ENCODE results near the gene PSMC5. TPM values are rescaled to one million over a fixed set of nuclear protein-coding genes. Genes with fewer than 3 reads are reported as not detected.

The PSMC5 gene
- total and polyA plus RNA-seq, 8 donors, result 89.8 to 151 (median 133) TPM

DNA sequence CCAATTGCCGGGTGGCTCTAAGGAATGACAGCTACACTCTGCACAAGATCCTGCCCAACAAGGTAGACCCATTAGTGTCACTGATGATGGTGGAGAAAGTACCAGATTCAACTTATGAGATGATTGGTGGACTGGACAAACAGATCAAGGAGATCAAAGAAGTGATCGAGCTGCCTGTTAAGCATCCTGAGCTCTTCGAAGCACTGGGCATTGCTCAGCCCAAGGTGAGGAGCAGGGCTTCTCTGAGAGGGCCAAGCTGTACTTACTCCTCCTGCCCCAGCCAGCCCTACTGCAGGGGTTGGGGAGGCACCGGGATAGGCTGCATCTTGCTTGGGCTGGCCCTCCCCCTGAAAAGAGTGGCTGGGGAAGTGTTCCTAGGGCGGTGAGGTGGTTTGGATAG is 3.0 kb downstream of the PSMC5 start:
- H3K4me1 ChIP-seq, result peaks cover 20 to 48% of the 10 kb centered on the region in 2 donors
- no peak for DNase-seq
- TF ChIP-seq, protein P1, sequence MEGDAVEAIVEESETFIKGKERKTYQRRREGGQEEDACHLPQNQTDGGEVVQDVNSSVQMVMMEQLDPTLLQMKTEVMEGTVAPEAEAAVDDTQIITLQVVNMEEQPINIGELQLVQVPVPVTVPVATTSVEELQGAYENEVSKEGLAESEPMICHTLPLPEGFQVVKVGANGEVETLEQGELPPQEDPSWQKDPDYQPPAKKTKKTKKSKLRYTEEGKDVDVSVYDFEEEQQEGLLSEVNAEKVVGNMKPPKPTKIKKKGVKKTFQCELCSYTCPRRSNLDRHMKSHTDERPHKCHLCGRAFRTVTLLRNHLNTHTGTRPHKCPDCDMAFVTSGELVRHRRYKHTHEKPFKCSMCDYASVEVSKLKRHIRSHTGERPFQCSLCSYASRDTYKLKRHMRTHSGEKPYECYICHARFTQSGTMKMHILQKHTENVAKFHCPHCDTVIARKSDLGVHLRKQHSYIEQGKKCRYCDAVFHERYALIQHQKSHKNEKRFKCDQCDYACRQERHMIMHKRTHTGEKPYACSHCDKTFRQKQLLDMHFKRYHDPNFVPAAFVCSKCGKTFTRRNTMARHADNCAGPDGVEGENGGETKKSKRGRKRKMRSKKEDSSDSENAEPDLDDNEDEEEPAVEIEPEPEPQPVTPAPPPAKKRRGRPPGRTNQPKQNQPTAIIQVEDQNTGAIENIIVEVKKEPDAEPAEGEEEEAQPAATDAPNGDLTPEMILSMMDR (IDR thresholded peaks at IDR 0.05), result no peak
- no peak for ATAC-seq
- H3K27me3 ChIP-seq, result no peaks in the 10 kb centered on the region
- H3K4me3 ChIP-seq, result no peak overlapping the region
- no peak overlapping the region for H3K27ac ChIP-seq
- H3K36me3 ChIP-seq, result peaks cover 0 to 73% of the 10 kb centered on the region in 2 donors
- H3K9me3 ChIP-seq, result no peaks in the 10 kb centered on the region
- intact Hi-C loops (cut with DNase I), result no loop called here

DNA sequence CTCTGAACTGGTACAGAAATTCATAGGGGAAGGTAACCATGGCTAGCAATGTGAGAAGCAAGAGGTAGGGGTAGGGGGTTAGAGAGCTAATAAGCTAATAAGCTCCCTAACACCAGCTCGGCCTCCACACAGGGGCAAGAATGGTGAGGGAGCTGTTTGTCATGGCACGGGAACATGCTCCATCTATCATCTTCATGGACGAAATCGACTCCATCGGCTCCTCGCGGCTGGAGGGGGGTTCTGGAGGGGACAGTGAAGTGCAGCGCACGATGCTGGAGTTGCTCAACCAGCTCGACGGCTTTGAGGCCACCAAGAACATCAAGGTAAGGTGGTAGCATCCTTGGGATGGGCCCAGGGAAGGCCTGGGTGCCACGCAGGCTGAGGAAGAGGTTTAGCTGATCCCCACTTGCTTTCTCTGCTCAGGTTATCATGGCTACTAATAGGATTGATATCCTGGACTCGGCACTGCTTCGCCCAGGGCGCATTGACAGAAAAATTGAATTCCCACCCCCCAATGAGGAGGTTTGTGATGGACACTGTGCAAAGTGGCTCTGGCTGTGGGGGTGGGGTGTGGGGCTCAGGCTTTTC is 3.8 kb downstream of the PSMC5 start:
- Histone ChIP-seq H3K36me3 (peaks cover 0 to 74% of the 10 kb centered on the region in 2 donors), H3K9me3 (no peaks in the 10 kb centered on the region), H3K4me1 (peaks cover 15 to 43% of the 10 kb centered on the region in 2 donors), H3K27ac (no peak overlapping the region), H3K4me3 (no peak overlapping the region), H3K27me3 (no peaks in the 10 kb centered on the region)
- intact Hi-C loops (cut with DNase I), result no loop called here
- ATAC-seq, result no peak
- TF ChIP-seq, protein P1 (IDR thresholded peaks at IDR 0.05), result no peak
- no peak for DNase-seq

DNA sequence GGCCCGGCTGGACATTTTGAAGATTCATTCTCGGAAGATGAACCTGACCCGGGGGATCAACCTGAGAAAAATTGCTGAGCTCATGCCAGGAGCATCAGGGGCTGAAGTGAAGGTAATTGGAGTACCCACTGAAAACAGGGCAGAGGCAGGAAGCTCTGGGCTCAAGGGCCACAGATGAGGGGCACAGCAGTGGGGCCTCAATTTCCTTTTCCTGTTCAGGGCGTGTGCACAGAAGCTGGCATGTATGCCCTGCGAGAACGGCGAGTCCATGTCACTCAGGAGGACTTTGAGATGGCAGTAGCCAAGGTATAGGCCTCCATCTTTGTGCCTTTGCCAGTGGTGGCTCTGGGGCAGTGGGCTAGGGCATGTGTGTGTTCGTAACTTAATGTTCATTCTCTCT is 4.3 kb downstream of the PSMC5 start:
- peaks cover 0 to 79% of the 10 kb centered on the region in 2 donors for H3K36me3 ChIP-seq
- H3K4me3 ChIP-seq, result no peak overlapping the region
- H3K9me3 ChIP-seq, result no peaks in the 10 kb centered on the region
- no peaks in the 10 kb centered on the region for H3K27me3 ChIP-seq
- TF ChIP-seq, protein P1 (IDR thresholded peaks at IDR 0.05), result no peak
- ATAC-seq (no peak), DNase-seq (no peak)
- intact Hi-C loops (cut with DNase I), result no loop called here
- no peak overlapping the region for H3K27ac ChIP-seq
- H3K4me1 ChIP-seq, result peaks cover 11 to 38% of the 10 kb centered on the region in 2 donors

DNA sequence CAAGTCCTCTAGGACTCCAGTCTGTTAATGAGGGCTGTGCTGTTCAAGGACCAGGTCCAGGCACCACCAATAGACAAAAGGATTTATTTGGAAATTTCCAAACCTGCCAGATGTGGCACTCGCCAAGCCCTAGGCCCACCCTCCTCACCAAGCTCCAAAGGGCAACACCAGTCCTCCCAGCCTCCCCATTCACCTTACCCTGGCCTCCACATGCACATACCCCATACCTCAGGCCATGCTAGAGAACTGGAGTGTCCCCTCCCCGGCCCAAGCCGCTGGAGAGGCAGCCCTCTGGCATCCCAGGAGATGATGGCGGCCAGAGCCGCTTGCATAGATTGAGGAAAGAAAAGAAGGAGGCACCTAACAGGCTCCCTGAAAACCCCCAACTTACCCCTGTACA is 4.8 kb downstream of the PSMC5 start:
- ATAC-seq (no peak), DNase-seq (no peak)
- Histone ChIP-seq H3K4me1 (peaks cover 11 to 38% of the 10 kb centered on the region in 2 donors), H3K36me3 (peaks cover 0 to 84% of the 10 kb centered on the region in 2 donors), H3K9me3 (no peaks in the 10 kb centered on the region), H3K27me3 (no peaks in the 10 kb centered on the region), H3K27ac (no peak overlapping the region), H3K4me3 (no peak overlapping the region)
- intact Hi-C loops (cut with DNase I), result no loop called here
- TF ChIP-seq, protein P1 (IDR thresholded peaks at IDR 0.05), result no peak

DNA sequence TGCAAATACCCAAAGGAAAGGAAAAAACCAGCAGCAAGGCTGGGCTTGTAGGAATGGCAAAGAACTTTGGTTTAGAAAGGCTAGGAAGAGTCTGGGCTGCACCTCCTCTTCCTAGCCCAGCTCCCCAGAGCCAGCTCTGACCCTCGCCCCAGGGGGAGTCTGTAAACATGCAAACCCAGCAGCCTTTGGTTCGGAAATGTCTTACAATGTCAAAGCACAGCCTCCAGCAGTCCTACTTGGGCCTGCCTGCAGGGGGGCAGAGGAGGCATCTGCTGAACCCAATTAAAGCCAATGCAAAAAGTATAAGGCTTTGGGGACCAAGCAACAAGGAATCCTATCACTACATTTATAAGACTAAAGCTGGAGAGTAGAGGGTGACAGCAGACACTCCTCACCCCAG is 5.2 kb downstream of the PSMC5 start:
- intact Hi-C loops (cut with DNase I), result no loop called here
- H3K9me3 ChIP-seq, result no peaks in the 10 kb centered on the region
- no peak overlapping the region for H3K27ac ChIP-seq
- peaks cover 0 to 89% of the 10 kb centered on the region in 2 donors for H3K36me3 ChIP-seq
- TF ChIP-seq, protein P1 (IDR thresholded peaks at IDR 0.05), result no peak
- ATAC-seq, result no peak
- H3K27me3 ChIP-seq, result no peaks in the 10 kb centered on the region
- peaks cover 11 to 42% of the 10 kb centered on the region in 2 donors for H3K4me1 ChIP-seq
- DNase-seq, result no peak
- no peak overlapping the region for H3K4me3 ChIP-seq

Data from left lung (tissue), 10 donors.